Activated naive CD4-positive, alpha-beta T cell treated with anti-CD3 and anti-CD28 coated beads for 36 hours (primary cell): ENCODE measurements around the gene LSM4. TPM values are rescaled to one million over a fixed set of nuclear protein-coding genes. Genes with fewer than 3 reads are reported as not detected.

Experiments used
- CTCF ChIA-PET: fragments of 350-600 bp; sonication (Branson Sonifier 250); formaldehyde crosslinking; loops from one replicate; lab custom pipeline; 2021; ENCODE audit warnings: antibody characterized with exemption; lab: Charles Lee
- DNase-seq: peaks from one replicate; pipeline ENCODE4 v3.0.0-alpha.2; 2020
- H3K27ac Mint-ChIP-seq: one replicate; pipeline ENCODE4 v1.8.0; 2021; ENCODE audit warnings: mild to moderate bottlenecking, mixed read lengths
- H3K27me3 Mint-ChIP-seq: one replicate; pipeline ENCODE4 v1.8.0; 2021; ENCODE audit warnings: low read depth, mixed read lengths
- H3K36me3 Mint-ChIP-seq: one replicate; pipeline ENCODE4 v1.8.0; 2021; ENCODE audit warnings: low read depth, mixed read lengths
- H3K4me1 Mint-ChIP-seq: one replicate; pipeline ENCODE4 v1.8.0; 2021; ENCODE audit warnings: low read depth, mixed read lengths
- H3K4me3 Mint-ChIP-seq: one replicate; pipeline ENCODE4 v1.8.0; 2021; ENCODE audit warnings: mild to moderate bottlenecking, moderate library complexity, mixed read lengths
- H3K9me3 Mint-ChIP-seq: one replicate; pipeline ENCODE4 v1.8.0; 2021; ENCODE audit warnings: mixed read lengths
- intact Hi-C: fragments of 100-400 bp; cut with micrococcal nuclease; formaldehyde crosslinking; loops from one replicate; pipeline ENCODE4 v1.15.1; 2023
- total RNA-seq, 2 experiments: library from RNA; stranded (reverse); gene quantifications; one replicate each; pipeline ENCODE4 v1.2.3, GENCODE V29; 2021

Gene LSM4
- total RNA-seq, 2 experiments from 2014 or later = 439 to 451 TPM

GRCh38 chr19:18279516-18280246 lies 43.2 kb downstream of the LSM4 start:
- intact Hi-C loops = loop anchor here (1.0 to 10.0 kb wide), 10 partner anchors 15 to 555 kb away; partner anchors contain the start of genes KLHL26, LSM4, RAB3A and SSBP4
- CTCF ChIA-PET = interaction anchor here (0.6 to 7.0 kb wide), 38 partner anchors 10 to 326 kb away, joined by 3 to 240 read pairs (median 6); partner anchors contain the start of genes LSM4, MPV17L2, RAB3A and SSBP4
- Mint-ChIP-seq H3K27ac (peak overlapping the region; percentile 99), H3K4me3 (peak overlapping the region; percentile 95), H3K27me3 (no peaks in the 10 kb centered on the region), H3K36me3 (peaks cover 18% of the 10 kb centered on the region), H3K4me1 (peaks cover 44% of the 10 kb centered on the region), H3K9me3 (no peaks in the 10 kb centered on the region)
- peak; percentile 96 for DNase-seq

DNA sequence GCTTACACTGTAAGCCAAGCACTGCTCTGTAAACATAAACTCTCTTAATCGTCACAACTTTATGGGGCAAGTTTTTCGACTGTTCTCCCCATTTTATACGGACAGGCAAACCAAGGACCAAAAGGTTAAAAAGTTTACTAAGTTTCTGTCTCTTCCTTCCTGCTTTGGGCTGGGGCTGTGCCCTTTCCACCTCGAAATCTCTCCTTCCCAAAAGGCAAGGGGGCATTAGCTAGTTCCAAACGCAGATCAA lies 43.7 kb downstream of the LSM4 start:
- no peak for DNase-seq
- intact Hi-C loops = loop anchor here (1.0 to 2.0 kb wide), 7 partner anchors 44 to 140 kb away; partner anchors contain the start of genes LSM4, RAB3A and SSBP4
- CTCF ChIA-PET = interaction anchor here (0.7 to 7.0 kb wide), 34 partner anchors 10 to 273 kb away, joined by 3 to 240 read pairs (median 7); partner anchors contain the start of genes LSM4, MPV17L2, RAB3A and SSBP4
- Mint-ChIP-seq H3K27ac (peak overlapping the region; percentile 99), H3K36me3 (peaks cover 18% of the 10 kb centered on the region), H3K4me1 (peaks cover 46% of the 10 kb centered on the region), H3K4me3 (peak overlapping the region; percentile 95), H3K9me3 (no peaks in the 10 kb centered on the region), H3K27me3 (no peaks in the 10 kb centered on the region)

GRCh38 chr19:18278521-18279265 lies 44.2 kb downstream of the LSM4 start:
- Mint-ChIP-seq H3K27ac (peak overlapping the region; percentile 99), H3K4me3 (peak overlapping the region; percentile 95), H3K4me1 (peaks cover 46% of the 10 kb centered on the region), H3K36me3 (peaks cover 18% of the 10 kb centered on the region), H3K27me3 (no peaks in the 10 kb centered on the region), H3K9me3 (no peaks in the 10 kb centered on the region)
- DNase-seq = peak; percentile 75
- intact Hi-C loops = loop anchor here (1.0 to 2.0 kb wide), 7 partner anchors 45 to 140 kb away; partner anchors contain the start of genes LSM4, RAB3A and SSBP4
- CTCF ChIA-PET = interaction anchor here (0.6 to 7.0 kb wide), 36 partner anchors 13 to 272 kb away, joined by 3 to 240 read pairs (median 6); partner anchors contain the start of genes LSM4, MPV17L2, RAB3A and SSBP4

DNA sequence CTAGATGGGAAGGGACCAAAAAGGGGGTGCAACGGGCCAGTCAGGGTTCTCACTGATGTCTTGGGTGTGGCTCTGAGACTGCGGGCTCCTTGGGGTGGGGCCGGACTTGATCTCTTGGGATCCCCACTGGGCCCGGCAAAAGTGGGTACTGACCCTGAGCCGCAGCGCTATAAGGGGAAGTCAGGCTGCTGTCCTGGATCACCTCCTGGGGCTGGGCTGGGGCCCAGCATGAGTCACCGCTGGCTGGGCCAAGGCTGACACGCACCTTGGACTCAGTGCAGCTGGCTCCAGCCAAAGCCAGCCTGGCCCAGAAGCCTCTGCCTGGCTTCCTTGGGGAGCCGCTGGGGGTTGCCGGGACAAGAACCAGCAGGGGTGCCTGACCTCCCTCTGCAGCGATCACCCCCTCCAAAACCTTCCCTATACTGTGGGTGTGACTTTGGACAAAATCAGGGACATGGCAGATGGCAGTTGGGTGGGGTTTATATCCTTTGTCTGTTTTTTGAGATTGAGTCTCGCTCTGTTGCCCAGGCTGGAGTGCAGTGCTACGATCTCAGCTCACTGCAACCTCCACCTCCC lies 48.0 kb downstream of the LSM4 start:
- DNase-seq = no peak
- Mint-ChIP-seq H3K36me3 (peaks cover 14% of the 10 kb centered on the region), H3K27ac (no peak overlapping the region), H3K9me3 (no peaks in the 10 kb centered on the region), H3K4me1 (peaks cover 36% of the 10 kb centered on the region), H3K27me3 (no peaks in the 10 kb centered on the region), H3K4me3 (no peak overlapping the region)
- CTCF ChIA-PET = interaction anchor here (0.5 to 6.9 kb wide), 6 partner anchors 23 to 135 kb away, joined by 3 to 145 read pairs (median 4); no protein-coding TSS in a partner anchor
- intact Hi-C loops = no loop called here

DNA sequence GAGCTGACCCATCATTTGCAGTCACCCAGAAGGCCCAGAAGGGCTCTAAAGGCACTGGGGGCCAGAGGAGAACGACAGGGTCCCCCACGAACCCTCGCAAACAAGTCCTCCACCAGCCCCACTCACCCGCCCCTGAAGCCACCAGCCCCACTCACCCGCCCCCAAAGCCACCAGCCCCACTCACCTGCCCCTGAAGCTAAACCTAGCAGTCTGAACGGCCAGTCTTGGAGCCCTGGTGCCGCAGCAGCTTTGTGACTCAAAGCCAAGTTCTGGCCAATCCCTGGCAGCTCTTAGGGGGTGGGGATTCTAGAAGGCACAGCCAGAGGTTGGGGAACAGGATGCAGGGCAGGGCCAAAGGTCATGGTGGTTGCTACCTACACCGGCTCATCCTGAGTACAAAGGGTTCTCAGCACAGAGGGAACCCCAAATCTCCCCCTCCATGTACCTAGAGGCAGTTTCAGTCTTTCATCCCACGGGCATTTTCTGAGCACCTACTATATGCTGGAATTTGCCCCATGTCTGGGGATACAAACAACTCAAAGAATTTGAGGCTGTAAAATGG lies 48.6 kb downstream of the LSM4 start, which contains the start of gene IQCN:
IQCN (minus strand) TSS at position 234 of the 562 bp plus-strand sequence. CDS start 4,974 bp downstream, outside the sequence.
- Mint-ChIP-seq H3K4me1 (peaks cover 35% of the 10 kb centered on the region), H3K27ac (no peak within 1 kb of the TSS), H3K27me3 (no peaks in the 10 kb centered on the region), H3K4me3 (no peak within 1 kb of the TSS), H3K36me3 (peaks cover 8% of the 10 kb centered on the region), H3K9me3 (no peaks in the 10 kb centered on the region)
- DNase-seq = peak; percentile 48
- CTCF ChIA-PET = interaction anchor here (0.8 to 2.9 kb wide), 5 partner anchors 21 to 136 kb away, joined by 3 to 17 read pairs (median 4); no protein-coding TSS in a partner anchor
- intact Hi-C loops = no loop called here

GRCh38 chr19:18273561-18274218 lies 49.2 kb downstream of the LSM4 start:
- CTCF ChIA-PET = interaction anchor here (0.7 to 2.9 kb wide), 8 partner anchors 21 to 139 kb away, joined by 3 to 17 read pairs (median 4); partner anchors contain the start of gene GDF15
- no peaks in the 10 kb centered on the region for H3K9me3 Mint-ChIP-seq
- no peak overlapping the region for H3K27ac Mint-ChIP-seq

GRCh38 chr19:18271433-18271841 lies 51.4 kb downstream of the LSM4 start:
- H3K27ac Mint-ChIP-seq = no peak overlapping the region
- no peaks in the 10 kb centered on the region for H3K9me3 Mint-ChIP-seq
- H3K27me3 Mint-ChIP-seq = no peaks in the 10 kb centered on the region
- no peaks in the 10 kb centered on the region for H3K36me3 Mint-ChIP-seq
- H3K4me3 Mint-ChIP-seq = no peak overlapping the region
- intact Hi-C loops = no loop called here
- no peak for DNase-seq
- peaks cover 17% of the 10 kb centered on the region for H3K4me1 Mint-ChIP-seq
- CTCF ChIA-PET = interaction anchor here (0.6 to 2.9 kb wide), 7 partner anchors 10 to 68 kb away, joined by 3 to 17 read pairs (median 3); partner anchors contain the start of gene JUND

More at GRCh38 chr19:18273561-18274218, 49.2 kb downstream of the LSM4 start:
- no peaks in the 10 kb centered on the region for H3K27me3 Mint-ChIP-seq
- DNase-seq = no peak
- peaks cover 5% of the 10 kb centered on the region for H3K36me3 Mint-ChIP-seq
- no peak overlapping the region for H3K4me3 Mint-ChIP-seq
- peaks cover 29% of the 10 kb centered on the region for H3K4me1 Mint-ChIP-seq
- intact Hi-C loops = no loop called here

DNA sequence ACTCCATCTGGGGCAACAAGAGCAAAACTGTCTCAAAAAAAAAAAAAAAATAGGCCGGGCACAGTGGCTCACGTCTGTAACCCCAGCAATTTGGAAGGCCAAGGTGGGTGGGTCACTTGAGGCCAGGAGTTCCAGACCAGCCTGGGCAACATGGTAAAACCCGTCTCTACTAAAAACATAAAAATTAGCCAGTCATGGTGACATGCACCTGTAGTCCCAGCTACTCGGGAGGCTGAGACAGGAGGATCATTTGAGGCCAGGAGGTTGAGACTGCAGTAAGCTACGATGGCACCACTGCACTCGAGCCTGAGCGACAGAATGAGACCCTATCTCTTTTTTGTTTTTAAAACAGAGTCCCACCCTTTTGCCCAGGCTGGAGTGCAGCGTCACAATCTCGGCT lies 52.5 kb downstream of the LSM4 start:
- no peaks in the 10 kb centered on the region for H3K27me3 Mint-ChIP-seq
- no peak for DNase-seq
- H3K27ac Mint-ChIP-seq = no peak overlapping the region
- H3K9me3 Mint-ChIP-seq = no peaks in the 10 kb centered on the region
- CTCF ChIA-PET = interaction anchor here (0.6 to 1.6 kb wide), 4 partner anchors 15 to 56 kb away, joined by 3 to 9 read pairs (median 4); a partner anchor contains a TSS
- intact Hi-C loops = no loop called here
- H3K4me1 Mint-ChIP-seq = peaks cover 11% of the 10 kb centered on the region
- H3K4me3 Mint-ChIP-seq = no peak overlapping the region
- no peaks in the 10 kb centered on the region for H3K36me3 Mint-ChIP-seq

DNA sequence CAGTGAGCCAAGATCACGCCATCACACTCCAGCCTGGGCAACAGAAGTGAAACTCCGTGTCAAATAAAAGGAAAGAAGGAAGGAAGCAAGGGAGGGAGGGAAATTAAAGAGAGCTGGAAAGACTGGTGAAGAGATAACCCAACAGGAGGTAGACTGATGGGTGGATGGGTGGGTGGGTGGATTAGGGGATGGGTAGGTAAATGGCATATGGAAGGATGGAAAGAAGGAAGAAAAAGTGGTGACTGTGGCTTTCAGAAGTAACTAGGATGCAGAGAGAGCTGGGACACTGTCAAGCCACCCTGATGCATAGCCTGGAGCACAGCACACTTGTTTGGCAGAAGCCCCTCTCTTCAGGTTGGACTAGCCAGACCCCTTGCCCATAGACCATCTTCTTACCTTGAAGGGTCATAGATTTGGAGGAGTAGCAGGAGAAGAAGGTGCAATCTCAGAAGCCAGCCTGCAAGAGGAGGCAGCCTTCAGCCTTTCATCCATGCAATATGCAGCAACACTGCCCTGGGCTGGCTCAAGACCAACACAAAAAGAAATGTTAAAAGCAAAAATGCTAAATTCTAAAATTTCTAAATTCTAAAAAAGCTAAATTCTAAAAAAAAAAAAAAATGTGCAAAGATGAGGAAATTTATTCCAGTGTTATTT lies 53.7 kb downstream of the LSM4 start:
- H3K27ac Mint-ChIP-seq = no peak overlapping the region
- H3K4me1 Mint-ChIP-seq = no peaks in the 10 kb centered on the region
- H3K9me3 Mint-ChIP-seq = no peaks in the 10 kb centered on the region
- intact Hi-C loops = no loop called here
- no peaks in the 10 kb centered on the region for H3K36me3 Mint-ChIP-seq
- no peak for DNase-seq
- H3K4me3 Mint-ChIP-seq = no peak overlapping the region
- H3K27me3 Mint-ChIP-seq = no peaks in the 10 kb centered on the region
- CTCF ChIA-PET = interaction anchor here (0.9 to 1.6 kb wide), 5 partner anchors 10 to 63 kb away, joined by 3 to 9 read pairs (median 3); a partner anchor contains a TSS

- H3K36me3 Mint-ChIP-seq = no peaks in the 10 kb centered on the region
- H3K27ac Mint-ChIP-seq = no peak overlapping the region
- H3K4me3 Mint-ChIP-seq = no peak overlapping the region
- no peaks in the 10 kb centered on the region for H3K9me3 Mint-ChIP-seq
- intact Hi-C loops = no loop called here
- CTCF ChIA-PET = no interaction called here
- H3K27me3 Mint-ChIP-seq = no peaks in the 10 kb centered on the region
- DNase-seq = no peak
- H3K4me1 Mint-ChIP-seq = no peaks in the 10 kb centered on the region
Measured at GRCh38 chr19:18266771-18267686, 55.8 kb downstream of the LSM4 start.
